HFF-Myc (cell line): ENCODE results near the gene KCNE1.

Source experiments
- DNase-seq: peaks from one replicate; pipeline ENCODE4 v3.0.0-alpha.2; 2011; ENCODE audit warnings: low read depth; ENCODE audit errors: extremely low read depth
- H3K4me3 ChIP-seq: replicated peaks from 2 replicates; pipeline ENCODE4 v1.5.1; 2011; ENCODE audit warnings: low read depth, mild to moderate bottlenecking, control low read depth, low read length
- TF ChIP-seq, protein P1 (sequence below): IDR thresholded peaks from 2 replicates; pipeline ENCODE4 v1.5.1; 2012; ENCODE audit warnings: mild to moderate bottlenecking, low read depth, low read length, control low read depth; ENCODE audit errors: missing control alignments

Gene KCNE1

DNA sequence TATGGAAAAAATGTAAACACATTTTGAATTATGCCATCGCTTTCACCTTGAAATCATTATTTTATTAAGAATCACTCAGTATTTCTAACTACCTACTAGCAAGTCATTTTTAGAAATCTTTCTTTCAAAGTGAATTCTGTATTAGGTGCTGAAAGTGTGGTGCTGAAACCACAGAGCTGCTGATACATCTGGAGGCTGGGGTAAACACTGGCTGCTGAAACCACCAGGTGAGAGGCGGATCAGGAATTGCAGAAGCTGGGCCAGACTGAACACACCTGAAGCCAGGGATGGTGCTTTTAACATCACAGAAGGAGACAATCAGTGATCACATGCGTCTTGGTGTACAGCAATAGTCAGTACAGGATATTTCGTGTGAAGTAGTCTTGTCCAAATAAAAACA, 42.2 kb upstream of the KCNE1 start:
- TF ChIP-seq, protein P1, sequence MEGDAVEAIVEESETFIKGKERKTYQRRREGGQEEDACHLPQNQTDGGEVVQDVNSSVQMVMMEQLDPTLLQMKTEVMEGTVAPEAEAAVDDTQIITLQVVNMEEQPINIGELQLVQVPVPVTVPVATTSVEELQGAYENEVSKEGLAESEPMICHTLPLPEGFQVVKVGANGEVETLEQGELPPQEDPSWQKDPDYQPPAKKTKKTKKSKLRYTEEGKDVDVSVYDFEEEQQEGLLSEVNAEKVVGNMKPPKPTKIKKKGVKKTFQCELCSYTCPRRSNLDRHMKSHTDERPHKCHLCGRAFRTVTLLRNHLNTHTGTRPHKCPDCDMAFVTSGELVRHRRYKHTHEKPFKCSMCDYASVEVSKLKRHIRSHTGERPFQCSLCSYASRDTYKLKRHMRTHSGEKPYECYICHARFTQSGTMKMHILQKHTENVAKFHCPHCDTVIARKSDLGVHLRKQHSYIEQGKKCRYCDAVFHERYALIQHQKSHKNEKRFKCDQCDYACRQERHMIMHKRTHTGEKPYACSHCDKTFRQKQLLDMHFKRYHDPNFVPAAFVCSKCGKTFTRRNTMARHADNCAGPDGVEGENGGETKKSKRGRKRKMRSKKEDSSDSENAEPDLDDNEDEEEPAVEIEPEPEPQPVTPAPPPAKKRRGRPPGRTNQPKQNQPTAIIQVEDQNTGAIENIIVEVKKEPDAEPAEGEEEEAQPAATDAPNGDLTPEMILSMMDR = no peak
- no peak overlapping the region for H3K4me3 ChIP-seq
- DNase-seq = no peak

DNA sequence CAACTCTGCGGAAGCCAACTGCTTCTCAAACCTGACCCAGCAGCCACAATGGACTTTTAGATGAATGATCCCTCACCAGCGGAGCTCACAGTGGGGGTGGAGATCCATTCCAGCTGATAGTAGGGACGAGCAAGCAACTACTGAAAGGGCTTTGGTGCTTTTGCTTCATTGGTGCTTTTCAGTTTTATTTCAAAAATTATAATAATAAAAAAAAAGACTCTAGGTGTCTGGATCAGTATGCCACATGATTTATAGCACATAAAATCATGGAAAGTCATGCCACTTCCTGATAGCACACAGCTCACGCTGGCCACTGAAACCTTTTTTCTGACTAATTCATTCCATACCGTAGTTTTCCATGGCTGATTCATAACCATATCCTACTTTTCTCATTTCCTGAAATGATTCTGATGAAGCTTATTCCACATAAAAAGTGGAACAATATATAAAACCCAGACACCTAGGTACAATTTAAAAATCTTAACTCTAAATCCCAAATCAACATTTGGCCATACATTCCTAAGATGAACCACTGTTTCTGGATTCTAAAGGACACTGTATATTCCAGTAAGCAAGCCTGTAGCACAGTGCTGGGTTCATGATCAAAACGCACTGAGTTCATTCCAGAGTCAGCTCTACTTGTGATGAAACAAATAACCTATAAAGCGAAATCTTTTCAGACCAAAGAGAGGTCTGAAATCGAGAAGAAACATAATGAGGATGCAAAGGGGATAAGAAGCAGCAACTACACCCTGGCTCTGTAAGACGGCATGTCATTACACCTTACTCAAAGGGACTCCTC, 41.3 kb upstream of the KCNE1 start:
- TF ChIP-seq, protein P1 = no peak
- DNase-seq = peak; percentile 48
- H3K4me3 ChIP-seq = 0 out of 2 replicates have a peak overlapping the region, but pooled peaks have one; percentile 1

DNA sequence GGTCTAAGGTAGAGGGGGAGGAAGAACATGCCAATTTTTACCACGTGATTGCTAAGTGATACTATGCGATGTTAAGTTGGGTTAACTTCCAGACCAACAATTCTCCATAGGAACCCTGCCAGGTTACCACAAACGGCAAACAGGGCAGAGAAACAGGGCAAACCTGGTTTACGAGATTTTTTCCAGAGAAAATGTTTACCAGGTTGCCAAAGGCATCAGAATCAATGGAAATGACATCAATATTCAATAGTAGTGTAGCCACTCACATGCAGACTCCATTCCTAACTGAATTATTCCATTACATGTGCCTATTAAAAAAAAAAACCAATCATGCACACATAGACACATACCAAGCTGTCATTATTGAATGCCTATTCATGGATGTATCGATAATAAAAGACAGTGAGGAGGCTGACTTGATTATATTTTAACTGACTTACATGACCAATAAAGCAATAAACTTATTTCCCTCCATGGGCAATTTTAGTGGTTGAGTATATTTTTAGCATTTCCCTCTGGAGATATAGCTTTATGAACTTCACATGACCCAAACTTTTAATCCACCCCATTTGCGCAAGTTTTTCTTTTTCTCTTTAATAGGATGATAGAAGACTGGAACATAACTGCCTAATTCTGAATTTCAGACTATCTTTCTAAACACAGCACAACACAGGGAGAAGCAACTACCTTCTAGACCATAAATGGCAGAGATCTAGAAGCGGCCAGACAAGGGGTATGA, 40.5 kb upstream of the KCNE1 start:
- DNase-seq = no peak
- H3K4me3 ChIP-seq = 0 out of 2 replicates have a peak overlapping the region, but pooled peaks have one; percentile 1
- TF ChIP-seq, protein P1 = no peak

DNA sequence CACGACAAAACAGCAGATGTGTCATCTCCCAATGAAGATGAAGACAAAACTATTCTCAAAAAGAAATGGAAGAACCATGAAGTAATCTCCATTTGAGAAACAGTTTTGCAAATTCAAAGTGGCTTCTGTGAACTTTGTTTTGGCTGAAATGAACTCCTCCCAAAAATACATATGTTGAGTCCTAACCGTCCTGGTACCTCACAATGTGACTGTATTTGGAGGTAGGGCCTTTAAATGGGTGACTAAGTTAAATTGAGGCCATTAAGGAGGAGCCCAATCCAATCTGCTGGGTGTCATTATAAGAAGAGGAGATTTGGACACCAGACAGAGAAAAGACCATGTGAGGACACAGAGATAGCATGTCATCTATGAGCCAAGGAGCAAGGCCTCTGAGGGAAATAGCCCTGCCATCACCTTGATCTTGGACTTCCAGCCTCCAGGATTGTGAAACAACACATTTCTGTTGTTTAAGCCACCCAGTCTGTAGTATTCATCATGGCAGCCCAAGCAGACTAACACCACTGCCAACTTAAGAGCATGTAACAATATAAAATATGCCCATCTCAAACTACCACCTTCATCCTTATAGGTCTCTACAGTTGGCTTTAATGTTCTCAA, 38.3 kb upstream of the KCNE1 start:
- TF ChIP-seq, protein P1 = no peak
- no peak overlapping the region for H3K4me3 ChIP-seq
- no peak for DNase-seq

DNA sequence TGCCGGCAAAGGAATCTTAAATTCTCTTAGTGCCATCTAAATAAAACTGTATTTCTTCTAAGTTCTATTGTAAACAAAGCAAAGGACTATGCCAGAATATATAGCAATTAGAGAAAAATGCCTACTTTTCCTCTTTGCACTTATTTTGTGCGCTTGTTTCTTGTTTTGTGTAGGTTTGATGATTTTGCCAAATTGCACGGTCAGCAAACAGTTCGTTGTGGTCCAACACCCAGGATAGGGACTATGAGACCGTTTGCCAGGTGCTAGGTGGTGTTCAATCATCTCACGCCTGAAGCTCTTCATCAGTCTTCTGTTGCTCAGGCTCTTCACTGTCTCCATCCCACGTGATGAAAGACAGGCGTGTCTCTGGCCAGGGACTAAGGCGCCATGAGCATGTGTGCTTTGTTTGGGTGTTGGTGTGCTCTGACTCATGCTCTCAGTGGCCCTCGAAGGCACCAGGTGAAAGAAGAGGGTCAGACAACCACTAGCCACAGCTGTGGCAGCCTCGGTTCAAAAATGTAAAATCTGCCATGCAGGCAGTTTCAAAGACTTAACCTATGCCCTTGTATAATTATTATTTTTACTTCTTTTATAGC, 36.9 kb upstream of the KCNE1 start:
- TF ChIP-seq, protein P1 = no peak
- no peak for DNase-seq
- no peak overlapping the region for H3K4me3 ChIP-seq

DNA sequence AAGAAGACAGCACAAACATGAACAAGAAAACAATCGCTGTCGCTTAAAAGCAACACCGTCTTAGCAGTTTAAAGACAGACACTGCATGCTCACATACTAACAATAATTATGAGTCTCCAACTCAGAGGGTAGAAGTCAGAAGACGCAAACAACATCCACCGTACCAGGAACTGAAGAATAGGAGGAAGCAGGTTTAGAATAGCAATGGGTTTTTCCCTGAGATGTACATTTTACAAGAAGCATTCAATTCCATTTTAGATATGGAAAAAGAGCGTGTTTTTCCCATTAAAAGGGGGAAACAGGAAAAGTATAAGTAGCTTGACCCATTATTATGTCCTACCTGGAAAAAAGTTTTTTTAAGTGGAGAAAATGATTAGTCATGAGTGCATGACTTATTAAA, 34.5 kb upstream of the KCNE1 start:
- DNase-seq = no peak
- TF ChIP-seq, protein P1 = no peak
- no peak overlapping the region for H3K4me3 ChIP-seq
